ENCODE measurements around the gene FOXF2.

DNA sequence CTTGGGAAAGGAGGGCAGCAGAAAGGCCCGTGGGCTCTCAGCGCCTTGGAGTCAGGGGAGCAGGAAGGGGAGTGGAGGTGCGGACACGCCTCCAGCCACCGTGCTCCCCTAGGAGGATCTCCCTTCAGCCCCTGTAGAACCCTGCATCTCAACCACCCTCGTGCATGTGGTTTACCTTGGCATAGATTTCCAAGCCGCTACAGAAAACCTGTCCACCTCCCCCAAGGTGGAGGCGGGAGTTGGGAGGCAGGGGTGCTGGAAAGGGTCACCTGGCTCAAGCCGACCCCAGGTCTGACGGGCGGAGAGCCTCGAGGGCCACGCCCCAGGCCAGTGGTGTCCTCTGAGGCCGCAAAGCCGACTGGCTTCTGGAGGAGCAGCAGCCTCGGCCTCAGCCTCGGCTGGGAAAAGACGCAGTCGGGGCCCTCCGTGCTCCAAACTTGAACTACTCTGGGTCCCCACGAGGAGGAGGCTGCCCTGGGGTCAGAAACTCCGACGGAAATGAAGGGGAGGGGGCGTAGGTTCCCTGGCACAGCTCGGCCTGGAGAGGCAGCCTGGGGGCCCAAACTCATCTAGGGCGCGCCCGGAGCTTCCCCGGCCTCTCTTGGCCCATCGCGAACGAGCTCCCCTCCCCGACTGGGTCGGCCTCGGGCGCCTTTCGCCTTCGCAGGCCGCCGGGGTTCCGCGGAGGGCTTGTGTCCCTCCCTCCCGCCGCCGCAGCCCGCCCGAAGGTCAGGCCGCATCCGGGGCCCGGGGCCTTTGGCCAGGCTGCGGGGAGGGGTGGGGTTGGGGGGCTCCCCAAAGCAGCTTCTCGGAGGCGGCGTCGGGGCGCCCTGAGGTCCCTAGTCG lies 6.3 kb upstream of the FOXF2 start:
- TF ChIP-seq, protein P1, sequence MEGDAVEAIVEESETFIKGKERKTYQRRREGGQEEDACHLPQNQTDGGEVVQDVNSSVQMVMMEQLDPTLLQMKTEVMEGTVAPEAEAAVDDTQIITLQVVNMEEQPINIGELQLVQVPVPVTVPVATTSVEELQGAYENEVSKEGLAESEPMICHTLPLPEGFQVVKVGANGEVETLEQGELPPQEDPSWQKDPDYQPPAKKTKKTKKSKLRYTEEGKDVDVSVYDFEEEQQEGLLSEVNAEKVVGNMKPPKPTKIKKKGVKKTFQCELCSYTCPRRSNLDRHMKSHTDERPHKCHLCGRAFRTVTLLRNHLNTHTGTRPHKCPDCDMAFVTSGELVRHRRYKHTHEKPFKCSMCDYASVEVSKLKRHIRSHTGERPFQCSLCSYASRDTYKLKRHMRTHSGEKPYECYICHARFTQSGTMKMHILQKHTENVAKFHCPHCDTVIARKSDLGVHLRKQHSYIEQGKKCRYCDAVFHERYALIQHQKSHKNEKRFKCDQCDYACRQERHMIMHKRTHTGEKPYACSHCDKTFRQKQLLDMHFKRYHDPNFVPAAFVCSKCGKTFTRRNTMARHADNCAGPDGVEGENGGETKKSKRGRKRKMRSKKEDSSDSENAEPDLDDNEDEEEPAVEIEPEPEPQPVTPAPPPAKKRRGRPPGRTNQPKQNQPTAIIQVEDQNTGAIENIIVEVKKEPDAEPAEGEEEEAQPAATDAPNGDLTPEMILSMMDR (IDR thresholded peaks at IDR 0.05): no peak
- TF ChIP-seq POLR2A (IDR thresholded peaks at IDR 0.05): no peak
- no peak for TF ChIP-seq POLR2AphosphoS5 (IDR thresholded peaks at IDR 0.05)
- TF ChIP-seq EP300 (IDR thresholded peaks at IDR 0.05): no peak
